ENCODE data around the gene HDHD5.
"Not testable (repeated sequence)": the region's sequence is repeated elsewhere in the genome, so short reads cannot be mapped to it uniquely, and the experiment has no call there.

Gene HDHD5

GRCh38 chr22:17152971-17153370 is 6.1 kb downstream of the HDHD5 start:
- no peak for DNase-seq

GRCh38 chr22:17152340-17152739 is 6.7 kb downstream of the HDHD5 start:
- no peak for DNase-seq

- DNase-seq, result no peak
Observed at GRCh38 chr22:17149076-17149815, 9.8 kb downstream of the HDHD5 start.

GRCh38 chr22:17147458-17147857 is 11.6 kb downstream of the HDHD5 start:
- not testable (repeated sequence) for DNase-seq

GRCh38 chr22:17145021-17145680 is 13.9 kb downstream of the HDHD5 start:
- no peak for DNase-seq

GRCh38 chr22:17143826-17144225 is 15.3 kb downstream of the HDHD5 start:
- DNase-seq, result no peak

GRCh38 chr22:17143101-17143500 is 16.0 kb downstream of the HDHD5 start:
- no peak for DNase-seq

GRCh38 chr22:17140826-17141766 is 18.0 kb downstream of the HDHD5 start:
- no peak for DNase-seq

- DNase-seq, result no peak
Observed at GRCh38 chr22:17140022-17140421, 19.1 kb downstream of the HDHD5 start.

- no peak for DNase-seq
Observed at GRCh38 chr22:17138513-17138912, 20.6 kb downstream of the HDHD5 start.

- no peak for DNase-seq
Observed at GRCh38 chr22:17137861-17138425, 21.1 kb downstream of the HDHD5 start.

- no peak for DNase-seq
Observed at GRCh38 chr22:17137170-17137569, 21.9 kb downstream of the HDHD5 start.

- no peak for DNase-seq
Observed at GRCh38 chr22:17135153-17135760, 23.8 kb downstream of the HDHD5 start.

- no peak for DNase-seq
Observed at GRCh38 chr22:17133137-17133536, 25.9 kb downstream of the HDHD5 start.

GRCh38 chr22:17132112-17132511 is 27.0 kb downstream of the HDHD5 start:
- DNase-seq, result no peak

GRCh38 chr22:17131686-17132085 is 27.4 kb downstream of the HDHD5 start:
- no peak for DNase-seq

- no peak for DNase-seq
Observed at GRCh38 chr22:17130199-17130598, 28.9 kb downstream of the HDHD5 start.

- DNase-seq, result no peak
Observed at GRCh38 chr22:17121233-17122195, 37.6 kb downstream of the HDHD5 start, which contains the start of gene TMEM121B. Gene TMEM121B (minus strand): TSS chr22:17121360. CDS start chr22:17121127, 233 bp downstream.

- peak; percentile 38 to 50 for DNase-seq
Observed at GRCh38 chr22:17120711-17121232, 38.3 kb downstream of the HDHD5 start.

GRCh38 chr22:17120281-17120680 is 38.8 kb downstream of the HDHD5 start:
- DNase-seq, result peak; percentile 39 to 55
